ENCODE data around the gene DERL3. TPM values are rescaled to one million over a fixed set of nuclear protein-coding genes. Genes with fewer than 3 reads are reported as not detected.

The DERL3 gene
- total RNA-seq, 2 donors from 2014 or later, result 2.6 to 5.2 TPM

DNA sequence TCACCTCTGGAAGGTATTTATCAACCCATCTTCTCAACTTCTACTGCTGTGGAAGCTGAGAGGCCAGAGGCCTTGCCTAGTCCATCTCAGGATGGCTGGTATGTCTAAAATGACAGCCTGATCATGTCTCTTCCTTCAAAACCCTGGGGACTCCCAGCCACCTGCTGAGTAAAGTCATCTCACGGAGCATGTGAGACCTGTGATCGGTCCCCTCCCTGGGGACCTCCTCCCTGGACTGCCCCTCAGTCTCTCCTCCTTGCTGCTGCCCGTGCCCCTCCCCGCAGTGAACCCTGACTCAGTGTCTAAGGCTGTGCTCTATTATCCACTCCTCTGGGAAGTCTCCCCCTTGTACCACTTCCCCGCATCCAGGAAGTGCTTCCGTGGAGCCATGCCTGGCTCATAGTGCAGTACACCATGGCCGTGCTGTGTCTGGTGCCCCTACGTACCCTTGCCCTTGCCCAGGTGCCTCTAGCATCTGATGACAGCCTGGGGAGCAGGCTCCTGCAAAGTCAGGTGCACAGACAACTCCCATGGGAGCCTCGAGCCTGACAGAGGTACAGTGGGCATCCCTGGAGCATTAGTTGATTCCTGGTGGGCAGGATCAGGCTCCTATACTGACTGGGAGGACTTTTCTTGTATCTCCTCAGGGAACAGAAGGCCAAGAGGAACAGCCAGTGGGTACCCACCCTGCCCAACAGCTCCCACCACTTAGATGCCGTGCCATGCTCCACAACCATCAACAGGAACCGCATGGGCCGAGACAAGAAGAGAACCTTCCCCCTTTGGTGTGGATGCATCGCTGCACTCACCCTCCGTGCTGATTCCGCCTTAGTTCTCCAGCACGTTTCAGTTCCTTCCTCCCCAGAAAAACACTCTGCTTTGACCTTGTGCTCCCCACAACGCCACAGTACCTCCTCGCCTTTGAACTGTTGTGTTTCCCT lies 38.2 kb downstream of the DERL3 start:
- ATAC-seq (replicated peaks in 1 of 2), result no peak
- peaks cover 6 to 13% of the 10 kb centered on the region in 2 donors for H3K36me3 Mint-ChIP-seq (ENCODE audit: insufficient read depth in 2 of 2)
- no peaks in the 10 kb centered on the region for H3K9me3 Mint-ChIP-seq
- no peaks in the 10 kb centered on the region for H3K4me1 Mint-ChIP-seq (ENCODE audit: low read depth)
- no peaks in the 10 kb centered on the region for H3K27me3 Mint-ChIP-seq (ENCODE audit: low read depth)
- no peak overlapping the region for H3K27ac Mint-ChIP-seq
- no peak overlapping the region for H3K4me3 Mint-ChIP-seq
- no peak for DNase-seq

DNA sequence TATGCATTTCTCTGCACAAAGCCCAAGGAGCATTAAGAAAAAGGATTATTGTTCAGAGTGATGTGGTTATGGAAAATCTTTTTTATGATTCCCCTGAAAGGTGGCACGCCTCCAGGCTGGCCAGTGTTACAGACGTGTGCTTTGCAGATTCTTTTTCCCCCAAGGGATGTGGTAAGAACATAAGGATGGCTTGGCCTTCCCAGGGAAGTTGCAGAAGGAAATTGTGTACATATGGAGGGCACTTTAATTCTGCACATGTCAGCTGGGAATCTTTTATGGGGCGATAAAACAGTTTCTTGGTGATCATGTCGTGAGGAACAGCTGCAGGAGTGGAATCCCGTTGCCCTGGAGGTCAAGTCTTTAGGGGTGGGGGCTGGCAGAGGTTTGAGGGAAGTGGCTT lies 42.3 kb downstream of the DERL3 start:
- Mint-ChIP-seq H3K4me3 (no peak overlapping the region), H3K27ac (no peak overlapping the region), H3K4me1 (ENCODE audit: low read depth) (no peaks in the 10 kb centered on the region), H3K36me3 (ENCODE audit: insufficient read depth in 2 of 2) (peaks cover 6 to 11% of the 10 kb centered on the region in 2 donors), H3K27me3 (ENCODE audit: low read depth) (no peaks in the 10 kb centered on the region), H3K9me3 (no peaks in the 10 kb centered on the region)
- DNase-seq, result no peak
- ATAC-seq (replicated peaks in 1 of 2), result no peak

DNA sequence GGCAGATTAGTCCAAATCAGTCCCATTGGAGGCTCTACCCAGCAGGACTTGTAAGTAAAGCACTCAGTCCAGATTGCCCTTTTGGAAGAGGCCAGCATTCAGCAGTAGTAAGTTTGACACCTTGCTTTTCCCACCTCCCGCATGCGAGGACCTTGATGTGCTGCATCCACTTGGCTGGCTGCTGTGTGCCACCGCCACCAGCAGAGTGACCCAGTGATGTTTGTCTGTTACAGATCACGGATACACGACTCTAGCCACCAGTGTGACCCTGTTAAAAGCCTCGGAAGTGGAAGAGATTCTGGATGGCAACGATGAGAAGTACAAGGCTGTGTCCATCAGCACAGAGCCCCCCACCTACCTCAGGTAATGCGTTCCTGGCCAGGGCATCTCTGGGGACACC lies 45.5 kb downstream of the DERL3 start:
- Mint-ChIP-seq H3K27me3 (ENCODE audit: low read depth) (no peaks in the 10 kb centered on the region), H3K36me3 (ENCODE audit: insufficient read depth in 2 of 2) (peaks cover 2 to 5% of the 10 kb centered on the region in 2 donors), H3K9me3 (no peaks in the 10 kb centered on the region), H3K4me3 (no peak overlapping the region), H3K27ac (no peak overlapping the region), H3K4me1 (ENCODE audit: low read depth) (peaks cover 17% of the 10 kb centered on the region)
- DNase-seq, result no peak
- no peak for ATAC-seq (replicated peaks in 1 of 2)

DNA sequence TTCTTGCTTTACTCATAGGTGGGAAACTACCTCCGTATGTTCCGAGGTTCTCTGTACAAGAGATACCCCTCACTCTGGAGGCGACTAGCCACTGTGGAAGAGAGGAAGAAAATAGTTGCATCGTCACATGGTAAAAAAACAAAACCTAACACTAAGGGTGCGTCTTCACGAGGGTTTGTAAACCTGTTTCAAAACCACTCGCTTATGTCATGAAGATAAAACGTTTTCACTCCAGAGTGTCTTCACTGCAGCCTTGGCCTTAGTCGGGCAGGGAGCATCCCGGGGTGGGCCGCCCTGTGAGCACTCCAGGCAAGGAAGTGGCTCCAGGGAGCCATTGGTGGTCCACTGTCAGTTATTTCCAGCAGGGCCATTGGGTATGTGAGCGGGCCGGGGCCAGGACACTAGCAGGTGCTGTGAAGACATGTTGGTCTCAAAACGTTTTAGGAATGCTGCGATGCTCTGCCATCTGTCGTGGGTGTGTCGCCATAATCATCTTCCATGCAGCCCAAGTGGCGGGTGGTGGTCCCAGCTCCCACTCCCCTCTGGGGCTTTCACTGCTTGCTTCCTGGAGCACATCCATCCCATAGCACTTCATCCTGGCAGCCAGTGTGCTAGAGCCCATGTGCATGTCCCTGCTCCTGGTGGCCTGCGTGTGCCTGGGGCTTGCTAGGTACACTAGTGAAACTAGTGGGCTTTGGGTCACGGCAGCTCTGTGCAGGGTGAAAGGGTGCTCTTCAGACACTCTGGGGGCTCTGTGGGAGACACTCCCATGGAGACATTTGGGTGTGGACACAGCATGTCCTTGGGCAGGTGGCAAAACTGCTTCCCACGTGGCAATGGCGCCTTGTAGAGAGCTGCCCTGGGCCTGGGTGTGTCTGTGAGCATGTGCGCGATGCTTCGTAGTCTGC lies 46.8 kb downstream of the DERL3 start:
- H3K27ac Mint-ChIP-seq, result no peak overlapping the region
- no peak for ATAC-seq (replicated peaks in 1 of 2)
- H3K4me3 Mint-ChIP-seq, result no peak overlapping the region
- H3K9me3 Mint-ChIP-seq, result no peaks in the 10 kb centered on the region
- H3K27me3 Mint-ChIP-seq (ENCODE audit: low read depth), result no peaks in the 10 kb centered on the region
- H3K4me1 Mint-ChIP-seq (ENCODE audit: low read depth), result peaks cover 25% of the 10 kb centered on the region
- DNase-seq, result no peak
- peaks cover 2 to 5% of the 10 kb centered on the region in 2 donors for H3K36me3 Mint-ChIP-seq (ENCODE audit: insufficient read depth in 2 of 2)

DNA sequence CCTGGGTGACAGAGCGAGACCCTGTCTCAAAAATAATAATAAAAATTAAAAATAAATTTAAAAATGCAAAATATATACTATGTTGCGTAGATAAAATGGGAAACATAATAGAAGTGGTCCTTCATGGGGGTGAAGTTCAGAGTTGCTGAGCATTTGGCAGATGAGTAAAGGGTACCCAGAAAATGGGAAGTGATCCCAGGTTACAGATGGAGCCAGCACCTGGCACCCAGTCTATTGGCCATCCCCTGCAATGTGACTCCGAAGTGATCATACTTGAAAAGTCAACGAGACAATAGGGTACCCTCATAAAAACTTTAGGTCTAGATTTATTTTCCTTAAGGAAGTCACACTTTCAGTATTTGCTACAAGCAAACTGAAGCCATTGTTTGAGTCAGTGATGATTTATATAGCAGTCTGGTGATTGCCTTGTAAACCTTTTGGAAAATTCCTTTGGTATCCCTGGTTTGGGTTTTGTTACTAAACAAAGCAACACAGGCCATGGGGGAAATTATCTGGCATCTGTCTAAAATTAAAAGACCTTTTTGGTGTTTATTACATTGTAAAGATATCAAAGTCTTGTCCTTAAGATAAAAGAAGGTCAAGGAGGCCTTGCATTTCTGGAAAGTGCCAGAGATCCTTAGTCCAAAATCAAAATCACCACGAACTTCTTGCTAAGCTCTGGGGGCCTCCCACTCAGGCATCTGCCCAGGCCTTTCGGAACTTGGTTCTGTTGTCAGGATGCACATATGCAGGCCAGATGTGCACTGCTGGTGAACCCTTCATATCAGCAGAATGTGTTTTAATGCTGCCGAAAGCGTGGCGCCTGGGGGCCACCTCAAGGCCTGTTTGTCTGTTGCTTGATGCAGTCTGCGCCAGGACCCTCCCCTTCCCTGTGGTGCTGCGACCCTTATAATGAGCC lies 47.7 kb downstream of the DERL3 start:
- DNase-seq (no peak), ATAC-seq (replicated peaks in 1 of 2) (no peak)
- H3K4me3 Mint-ChIP-seq, result no peak overlapping the region
- no peaks in the 10 kb centered on the region for H3K9me3 Mint-ChIP-seq
- no peak overlapping the region for H3K27ac Mint-ChIP-seq
- no peaks in the 10 kb centered on the region for H3K27me3 Mint-ChIP-seq (ENCODE audit: low read depth)
- H3K4me1 Mint-ChIP-seq (ENCODE audit: low read depth), result peaks cover 32% of the 10 kb centered on the region
- peaks cover 2 to 5% of the 10 kb centered on the region in 2 donors for H3K36me3 Mint-ChIP-seq (ENCODE audit: insufficient read depth in 2 of 2)

DNA sequence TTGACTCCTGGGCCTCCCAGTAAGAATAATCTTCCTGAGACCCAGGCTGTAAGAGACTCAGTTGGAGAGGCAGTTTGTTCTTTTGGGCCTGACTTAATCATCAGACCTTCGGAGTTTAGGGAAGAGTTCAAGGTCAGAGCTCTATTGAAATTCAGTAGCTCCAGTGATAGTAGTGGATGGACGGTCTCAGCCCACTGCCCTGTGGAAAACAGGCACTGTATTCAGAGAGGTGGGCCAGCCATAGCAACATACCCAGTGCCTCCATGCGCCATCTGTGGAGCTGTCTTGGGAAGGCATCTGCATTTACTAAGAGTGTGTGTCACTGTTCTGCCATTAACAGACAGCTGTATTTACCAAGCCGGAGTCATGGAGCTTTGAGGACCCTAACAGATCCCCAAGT lies 49.2 kb downstream of the DERL3 start:
- Mint-ChIP-seq H3K27me3 (ENCODE audit: low read depth) (no peaks in the 10 kb centered on the region), H3K4me3 (peak overlapping the region in 1 of 2 donors; percentile 29), H3K36me3 (ENCODE audit: insufficient read depth in 2 of 2) (peaks cover 2 to 5% of the 10 kb centered on the region in 2 donors), H3K4me1 (ENCODE audit: low read depth) (peaks cover 32% of the 10 kb centered on the region), H3K27ac (no peak overlapping the region), H3K9me3 (no peaks in the 10 kb centered on the region)
- DNase-seq, result no peak
- ATAC-seq (replicated peaks in 1 of 2), result no peak

DNA sequence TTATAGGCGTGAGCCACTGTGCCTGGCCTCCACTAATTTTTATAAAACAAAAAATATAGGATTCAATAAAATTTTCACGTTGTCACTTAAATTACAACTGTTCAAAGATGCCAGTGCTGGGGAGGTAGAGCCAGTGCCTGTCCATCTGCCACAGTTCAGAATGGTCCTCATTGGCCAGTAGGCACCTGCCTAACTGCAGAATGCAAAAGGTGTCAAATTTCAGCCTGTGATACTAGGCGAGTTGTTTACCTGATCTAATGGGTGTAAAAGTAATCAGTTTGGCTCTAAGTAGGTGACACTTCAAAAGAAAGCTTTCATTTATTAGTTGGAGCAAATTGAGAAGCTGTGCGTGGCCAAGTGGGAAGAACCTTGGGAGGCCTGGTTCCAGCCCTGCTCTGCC lies 49.7 kb downstream of the DERL3 start:
- Mint-ChIP-seq H3K9me3 (no peaks in the 10 kb centered on the region), H3K27ac (no peak overlapping the region), H3K27me3 (ENCODE audit: low read depth) (no peaks in the 10 kb centered on the region), H3K36me3 (ENCODE audit: insufficient read depth in 2 of 2) (peaks cover 2 to 5% of the 10 kb centered on the region in 2 donors), H3K4me3 (peak overlapping the region in 1 of 2 donors; percentile 29), H3K4me1 (ENCODE audit: low read depth) (peaks cover 38% of the 10 kb centered on the region)
- no peak for DNase-seq
- no peak for ATAC-seq (replicated peaks in 1 of 2)

DNA sequence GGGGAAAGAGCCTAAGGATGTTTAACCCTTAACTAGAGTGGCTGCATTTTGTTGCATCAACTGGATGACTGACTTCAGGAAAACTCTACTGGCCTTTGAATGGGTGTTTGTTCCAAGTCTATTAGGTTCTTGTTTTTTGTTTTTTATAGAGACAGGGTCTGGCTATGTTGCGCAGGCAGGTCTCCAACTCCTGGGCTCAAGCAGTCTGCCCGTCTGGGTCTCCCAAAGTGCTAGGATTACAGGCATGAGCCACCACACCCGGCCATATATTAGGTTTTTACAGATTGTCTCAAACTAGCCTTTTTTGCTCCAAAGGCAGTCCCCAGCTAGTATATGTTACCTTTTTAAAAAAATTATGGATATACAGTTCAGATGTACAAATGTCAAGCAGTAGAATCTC lies 50.9 kb downstream of the DERL3 start:
- no peaks in the 10 kb centered on the region for H3K36me3 Mint-ChIP-seq (ENCODE audit: insufficient read depth in 2 of 2)
- no peaks in the 10 kb centered on the region for H3K27me3 Mint-ChIP-seq (ENCODE audit: low read depth)
- H3K4me3 Mint-ChIP-seq, result peak overlapping the region; percentile 88 to 90
- peaks cover 38% of the 10 kb centered on the region for H3K4me1 Mint-ChIP-seq (ENCODE audit: low read depth)
- no peaks in the 10 kb centered on the region for H3K9me3 Mint-ChIP-seq
- H3K27ac Mint-ChIP-seq, result peak overlapping the region; percentile 56
- ATAC-seq (replicated peaks in 1 of 2) (no peak), DNase-seq (no peak)

DNA sequence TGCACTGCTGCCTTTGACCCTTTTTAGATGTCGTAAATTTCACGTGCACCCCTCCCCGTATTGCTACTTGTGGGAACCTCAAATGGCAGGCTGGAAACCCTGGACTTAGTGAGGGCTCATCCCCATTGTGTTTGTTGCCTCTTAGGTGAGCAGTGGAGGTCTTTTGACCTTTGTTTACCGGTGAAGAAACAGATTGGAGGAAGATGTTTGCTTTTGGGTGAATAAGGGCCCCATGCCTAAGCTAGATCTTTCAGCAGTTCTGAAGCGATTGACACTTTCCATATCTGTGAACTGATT lies 51.3 kb downstream of the DERL3 start:
- H3K27ac Mint-ChIP-seq, result peak overlapping the region; percentile 56
- peaks cover 38% of the 10 kb centered on the region for H3K4me1 Mint-ChIP-seq (ENCODE audit: low read depth)
- DNase-seq, result no peak
- no peaks in the 10 kb centered on the region for H3K27me3 Mint-ChIP-seq (ENCODE audit: low read depth)
- H3K36me3 Mint-ChIP-seq (ENCODE audit: insufficient read depth in 2 of 2), result no peaks in the 10 kb centered on the region
- H3K4me3 Mint-ChIP-seq, result peak overlapping the region; percentile 88 to 90
- no peaks in the 10 kb centered on the region for H3K9me3 Mint-ChIP-seq
- peak; percentile 27 to 30 for ATAC-seq (replicated peaks in 1 of 2)

DNA sequence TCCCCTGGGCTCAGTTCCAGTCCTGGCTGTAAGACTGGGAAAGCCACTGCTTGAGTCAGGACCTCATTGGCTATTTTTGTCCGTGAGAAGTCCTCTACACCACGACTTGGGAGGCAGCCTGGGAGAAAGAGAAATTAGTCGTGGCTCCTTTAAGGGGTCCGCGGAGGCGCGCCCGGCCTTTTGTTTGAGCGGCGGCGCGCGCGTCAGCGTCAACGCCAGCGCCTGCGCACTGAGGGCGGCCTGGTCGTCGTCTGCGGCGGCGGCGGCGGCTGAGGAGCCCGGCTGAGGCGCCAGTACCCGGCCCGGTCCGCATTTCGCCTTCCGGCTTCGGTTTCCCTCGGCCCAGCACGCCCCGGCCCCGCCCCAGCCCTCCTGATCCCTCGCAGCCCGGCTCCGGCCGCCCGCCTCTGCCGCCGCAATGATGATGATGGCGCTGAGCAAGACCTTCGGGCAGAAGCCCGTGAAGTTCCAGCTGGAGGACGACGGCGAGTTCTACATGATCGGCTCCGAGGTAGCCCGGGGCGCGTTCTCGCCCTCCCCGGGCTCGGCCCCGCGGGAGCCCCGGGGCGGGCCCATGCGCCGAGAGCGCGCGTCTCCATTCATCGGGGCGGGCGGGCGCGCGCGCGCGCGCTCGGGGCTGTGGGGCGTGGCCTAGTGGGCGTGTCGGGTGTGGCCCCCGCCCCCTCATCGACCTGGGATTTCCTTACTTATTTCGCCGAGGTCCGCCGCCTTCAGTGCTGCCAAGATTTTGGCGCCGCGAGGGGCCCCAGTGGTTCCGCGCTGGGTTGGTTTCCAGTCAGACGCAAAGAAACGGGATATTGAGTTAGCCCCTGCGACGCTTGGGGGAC lies 51.8 kb downstream of the DERL3 start, which contains the start of gene SMARCB1:
SMARCB1 (plus strand) TSS at position 215 of the 848 bp plus-strand sequence; CDS start at position 419, 204 bp downstream.
- no peaks in the 10 kb centered on the region for H3K36me3 Mint-ChIP-seq (ENCODE audit: insufficient read depth in 2 of 2)
- DNase-seq, result peak; percentile 88 to 91
- no peaks in the 10 kb centered on the region for H3K27me3 Mint-ChIP-seq (ENCODE audit: low read depth)
- peaks cover 38% of the 10 kb centered on the region for H3K4me1 Mint-ChIP-seq (ENCODE audit: low read depth)
- ATAC-seq (replicated peaks in 1 of 2), result peak; percentile 85 to 88
- H3K4me3 Mint-ChIP-seq, result peak within 1 kb of the TSS; percentile 88 to 90
- peak within 1 kb of the TSS; percentile 95 for H3K27ac Mint-ChIP-seq
- no peaks in the 10 kb centered on the region for H3K9me3 Mint-ChIP-seq

DNA sequence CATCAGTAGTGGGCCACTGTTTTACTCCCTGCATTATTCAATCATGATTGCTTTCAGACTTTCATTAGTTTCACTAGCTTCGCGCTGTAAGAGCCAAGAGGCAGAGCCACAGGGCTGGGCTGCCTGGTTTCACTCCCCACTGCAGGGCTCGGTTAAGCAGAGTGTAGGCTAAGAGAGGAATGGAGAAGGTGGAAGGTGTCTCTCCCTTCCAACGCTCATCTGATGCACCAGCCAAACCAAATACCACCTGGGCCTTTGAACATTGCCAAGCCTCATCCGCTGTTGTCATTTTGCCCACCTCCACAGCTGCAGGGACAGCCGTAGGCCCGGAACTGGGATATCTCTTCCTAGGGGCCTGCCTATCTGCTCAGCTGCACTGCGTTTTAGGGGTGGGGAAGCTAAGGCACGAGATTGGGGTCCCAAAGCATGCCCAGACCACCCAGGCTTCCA lies 52.5 kb downstream of the DERL3 start:
- H3K36me3 Mint-ChIP-seq (ENCODE audit: insufficient read depth in 2 of 2), result no peaks in the 10 kb centered on the region
- H3K4me1 Mint-ChIP-seq (ENCODE audit: low read depth), result peaks cover 38% of the 10 kb centered on the region
- no peaks in the 10 kb centered on the region for H3K9me3 Mint-ChIP-seq
- peak overlapping the region; percentile 88 to 90 for H3K4me3 Mint-ChIP-seq
- H3K27me3 Mint-ChIP-seq (ENCODE audit: low read depth), result no peaks in the 10 kb centered on the region
- peak overlapping the region; percentile 95 for H3K27ac Mint-ChIP-seq
- ATAC-seq (replicated peaks in 1 of 2) (peak; percentile 2 to 6), DNase-seq (no peak)

Measured in activated T-cell treated with anti-CD3 and anti-CD28 coated beads, Interleukin-2, amount 50 U/mL, for 72 hours (primary cell).